Stimulated activated CD8-positive, alpha-beta memory T cell treated with anti-CD3 and anti-CD28 coated beads, Interleukin-7, amount 100 ng/mL, for 1 hour (primary cell): Measurements from ENCODE around the gene MAP2K7.
"Not testable (repeated sequence)": the region's sequence is repeated elsewhere in the genome, so short reads cannot be mapped to it uniquely, and the experiment has no call there.

Source experiments
- DNase-seq, 2 donors: peaks; one replicate each; pipeline ENCODE4 v3.0.0-alpha.2; 2020; ENCODE audit warnings: low read depth in 2 of 2

Gene MAP2K7

DNA sequence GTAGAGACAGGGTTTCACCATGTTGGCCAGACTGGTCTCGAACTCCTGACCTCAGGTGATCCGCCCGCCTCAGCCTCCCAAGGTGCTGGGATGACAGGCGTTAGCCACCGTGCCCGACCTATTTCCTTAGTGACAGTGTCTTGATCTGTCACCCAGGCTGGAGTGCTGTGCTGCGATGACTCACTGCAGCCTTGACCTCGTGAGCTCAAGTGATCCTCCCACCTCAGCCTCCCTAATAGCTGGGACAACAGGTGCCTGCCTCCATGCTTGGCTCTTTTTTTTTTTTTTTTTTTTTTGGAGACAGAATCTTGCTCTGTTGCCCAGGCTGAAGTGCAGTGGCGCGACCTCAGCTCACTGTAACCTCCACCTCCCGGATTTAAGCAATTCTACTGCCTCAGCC lies 26.4 kb downstream of the MAP2K7 start:
- not testable (repeated sequence) for DNase-seq

DNA sequence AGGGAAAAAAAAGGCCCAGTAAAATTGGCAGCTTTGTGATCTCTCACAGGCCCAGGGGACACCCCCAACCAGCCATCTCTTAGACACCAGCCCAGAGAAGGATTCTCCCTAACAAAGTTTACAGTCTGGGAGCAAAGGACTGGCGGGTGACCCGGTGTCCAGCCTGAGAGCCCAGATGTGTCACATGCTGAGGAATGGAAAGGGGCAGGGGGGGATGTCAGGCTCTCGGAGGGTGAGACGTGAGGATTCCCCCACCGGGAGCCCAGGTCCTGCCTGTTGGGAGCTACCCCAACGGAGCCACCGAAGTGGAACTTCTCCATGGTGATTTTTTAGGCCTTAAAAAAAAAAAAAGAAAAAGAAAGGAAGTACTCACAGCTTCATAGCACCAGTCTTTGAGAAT lies 27.1 kb downstream of the MAP2K7 start:
- DNase-seq, result no peak

DNA sequence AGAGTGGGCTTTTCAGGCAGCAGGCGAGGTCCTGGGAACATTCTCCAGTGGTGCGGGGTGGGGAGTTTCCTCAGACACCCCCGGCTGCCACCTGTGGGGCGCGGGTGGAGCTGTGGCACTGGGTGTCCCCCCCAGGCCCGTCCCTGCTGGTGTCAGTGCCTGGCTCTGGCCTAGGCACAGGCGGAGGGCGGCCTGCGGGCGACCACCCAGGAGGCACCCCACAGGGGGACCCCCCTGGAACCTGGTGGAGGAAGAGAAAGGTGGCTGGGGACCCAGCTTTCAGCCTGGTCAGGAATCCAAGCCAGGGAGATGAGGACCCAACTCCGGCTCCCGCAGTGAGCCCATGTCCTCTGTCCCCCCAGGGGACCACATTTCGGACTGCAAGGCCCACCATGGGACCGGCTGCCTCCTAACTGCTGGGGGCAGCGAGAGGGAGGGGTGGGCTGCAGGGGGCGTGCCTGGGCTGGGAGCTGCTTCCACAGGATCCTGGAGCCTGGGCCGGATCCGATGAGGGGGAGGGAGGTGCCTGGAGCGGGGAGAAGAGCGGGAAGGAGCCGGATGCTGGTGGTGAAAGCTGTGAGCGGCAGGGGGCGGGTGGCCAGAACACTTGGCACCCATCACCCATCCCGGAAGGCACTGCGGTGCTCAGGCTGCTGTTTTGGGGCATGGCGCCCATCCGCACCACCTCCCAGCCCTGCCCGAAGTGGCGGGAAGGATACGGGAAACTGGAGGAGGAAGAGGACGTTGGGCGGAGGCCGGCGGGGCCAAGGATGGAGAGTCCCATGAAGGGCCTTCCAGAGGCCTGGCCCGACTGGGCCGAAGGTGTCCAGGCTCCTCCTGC lies 27.8 kb downstream of the MAP2K7 start:
- DNase-seq, result no peak

DNA sequence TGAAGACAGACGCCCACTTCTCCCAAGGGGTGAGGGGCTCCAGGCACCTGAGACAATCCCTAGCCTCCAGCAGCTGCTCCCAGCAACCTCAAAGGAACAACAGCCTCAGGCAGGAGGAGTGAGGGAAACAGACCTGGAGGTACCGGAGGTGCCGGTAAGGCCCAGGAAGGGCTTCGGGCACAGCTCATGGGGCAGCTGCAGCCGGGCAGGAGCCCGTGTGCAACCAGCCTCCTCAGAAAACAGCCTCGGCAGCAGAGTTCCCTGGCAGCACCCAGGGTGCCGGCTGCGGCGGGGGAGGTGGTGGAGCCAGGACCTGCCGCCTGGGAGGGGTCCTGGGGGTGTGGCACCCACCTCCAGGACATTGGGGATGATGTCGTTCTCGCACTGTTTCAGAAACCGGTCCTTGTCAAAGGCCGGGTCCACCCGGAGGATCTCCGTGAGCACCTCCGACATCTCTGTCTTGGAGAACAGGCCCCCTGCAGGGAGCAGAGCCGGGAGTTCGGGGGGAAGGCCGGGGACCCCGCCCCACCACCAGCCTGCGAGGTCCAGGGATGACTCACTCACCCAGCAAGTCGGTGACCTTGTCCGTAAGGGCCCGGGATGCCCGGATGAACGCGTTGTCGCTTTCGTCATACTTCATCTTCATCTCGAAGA lies 28.7 kb downstream of the MAP2K7 start:
- no peak for DNase-seq

DNA sequence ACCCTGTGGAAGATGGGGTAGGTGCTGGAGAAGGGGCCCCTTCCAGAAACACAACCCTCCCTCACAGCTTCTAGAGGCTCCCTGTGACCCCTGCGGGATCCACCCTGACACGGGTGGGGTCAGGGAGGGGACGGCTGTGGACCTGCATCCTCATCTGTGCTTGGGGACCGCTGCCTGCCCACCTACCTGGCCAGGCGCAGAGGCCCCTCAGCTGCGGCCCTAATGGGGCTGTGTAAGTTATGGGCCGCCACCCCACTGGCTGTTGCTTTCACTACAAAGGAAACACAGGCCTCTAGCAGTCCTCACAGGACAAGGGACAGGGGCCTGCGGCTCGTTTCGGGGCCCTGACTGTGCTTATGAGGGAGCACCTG lies 29.2 kb downstream of the MAP2K7 start:
- DNase-seq, result no peak

DNA sequence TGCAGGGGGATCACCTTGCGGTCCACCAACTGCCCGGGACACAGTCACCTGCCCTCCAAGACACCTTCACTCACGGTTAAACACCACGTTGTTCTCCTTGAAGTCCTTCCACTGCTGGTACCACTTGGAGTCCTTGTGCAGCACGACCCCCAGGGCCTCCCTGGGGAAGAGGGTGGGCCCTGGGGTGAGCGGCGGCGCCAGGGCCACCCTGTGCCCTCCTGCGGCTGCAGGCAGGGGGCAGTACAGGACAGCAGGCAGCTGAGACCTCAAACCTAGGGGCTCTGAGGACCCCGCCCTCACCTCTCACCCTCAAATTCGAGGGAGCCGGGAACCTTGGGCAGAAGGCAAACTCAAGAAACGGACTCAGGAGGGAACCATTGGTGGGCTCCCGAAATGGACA lies 29.7 kb downstream of the MAP2K7 start:
- no peak for DNase-seq

DNA sequence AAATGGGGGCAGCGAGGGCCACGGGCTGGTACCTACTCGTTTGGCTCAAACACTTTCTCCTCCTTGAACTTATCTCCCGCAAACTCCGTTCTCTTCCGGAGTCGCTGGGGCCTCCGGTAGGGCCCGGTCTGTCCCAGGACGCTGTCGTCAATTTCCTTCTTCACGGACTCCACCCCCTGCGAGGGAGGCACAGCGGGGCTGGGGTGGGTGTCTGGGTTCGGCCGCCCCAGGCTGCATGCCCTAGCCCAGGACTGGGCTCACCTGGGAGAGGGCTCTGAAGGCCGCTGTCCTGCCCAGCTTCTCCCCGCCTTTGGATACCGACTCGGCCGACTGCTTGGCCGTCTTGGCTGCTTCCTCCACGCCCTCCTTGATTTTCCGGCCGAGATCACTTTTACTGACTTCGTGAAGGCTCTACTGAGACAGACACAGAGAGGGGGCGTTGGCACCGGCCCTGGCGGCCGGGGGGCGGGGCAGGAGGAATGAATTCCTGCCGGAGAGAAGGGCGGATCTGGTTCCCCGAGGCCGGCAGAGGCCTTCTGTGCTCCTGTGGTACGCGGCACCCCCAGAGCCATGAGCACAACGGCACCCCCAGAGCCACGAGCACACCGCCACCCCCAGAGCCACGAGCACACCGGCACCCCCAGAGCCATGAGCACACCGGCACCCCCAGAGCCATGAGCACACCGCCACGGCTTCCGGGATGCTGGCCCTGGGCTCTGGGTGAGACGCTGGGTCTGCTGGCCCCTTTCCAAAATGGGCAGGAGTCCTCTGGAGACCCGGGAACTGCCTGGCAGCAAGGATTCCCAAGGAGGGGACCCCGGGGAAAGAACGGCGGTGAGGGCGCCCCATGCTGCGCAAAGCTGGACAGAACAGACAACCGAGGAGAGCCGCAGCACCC lies 30.4 kb downstream of the MAP2K7 start:
- no peak for DNase-seq

DNA sequence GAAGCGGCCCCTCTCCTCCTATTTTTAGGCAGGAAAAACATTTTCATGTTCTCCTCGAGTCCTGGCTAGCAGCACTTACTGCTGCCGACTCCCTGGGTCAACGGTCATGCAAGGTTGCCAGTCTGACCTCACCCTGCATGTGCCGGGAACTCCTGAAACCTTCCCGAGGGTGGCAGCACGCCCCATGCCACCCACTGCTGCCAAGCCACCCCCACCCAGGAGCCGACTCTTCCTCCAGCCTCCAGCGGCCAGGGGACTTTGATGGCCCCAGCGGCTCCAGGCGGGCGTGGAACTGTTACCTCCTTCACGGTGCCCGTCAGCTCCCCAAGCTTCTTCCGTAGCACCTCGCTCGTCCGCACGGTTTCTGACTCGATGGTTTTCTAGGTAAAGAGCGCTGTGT lies 31.1 kb downstream of the MAP2K7 start:
- no peak for DNase-seq

DNA sequence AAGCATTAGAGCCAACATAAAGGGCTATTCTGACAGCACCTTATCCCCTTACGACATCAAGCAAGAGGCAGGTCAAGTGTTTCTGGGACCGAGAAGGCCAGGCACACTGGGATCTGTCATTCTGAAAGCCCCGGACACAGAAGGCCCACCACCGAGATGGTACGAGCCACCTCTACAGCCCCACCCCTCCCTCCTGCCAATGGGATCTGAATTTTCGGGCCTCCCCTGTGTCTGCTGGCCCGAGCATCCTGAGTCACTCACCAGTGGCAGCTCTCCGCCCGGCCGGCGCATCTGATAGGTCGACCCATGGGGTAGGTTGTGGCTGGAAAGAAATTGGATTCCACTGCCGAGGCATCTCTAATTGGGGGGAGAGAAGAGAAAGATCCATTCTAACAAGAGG lies 37.2 kb downstream of the MAP2K7 start:
- DNase-seq, result no peak

DNA sequence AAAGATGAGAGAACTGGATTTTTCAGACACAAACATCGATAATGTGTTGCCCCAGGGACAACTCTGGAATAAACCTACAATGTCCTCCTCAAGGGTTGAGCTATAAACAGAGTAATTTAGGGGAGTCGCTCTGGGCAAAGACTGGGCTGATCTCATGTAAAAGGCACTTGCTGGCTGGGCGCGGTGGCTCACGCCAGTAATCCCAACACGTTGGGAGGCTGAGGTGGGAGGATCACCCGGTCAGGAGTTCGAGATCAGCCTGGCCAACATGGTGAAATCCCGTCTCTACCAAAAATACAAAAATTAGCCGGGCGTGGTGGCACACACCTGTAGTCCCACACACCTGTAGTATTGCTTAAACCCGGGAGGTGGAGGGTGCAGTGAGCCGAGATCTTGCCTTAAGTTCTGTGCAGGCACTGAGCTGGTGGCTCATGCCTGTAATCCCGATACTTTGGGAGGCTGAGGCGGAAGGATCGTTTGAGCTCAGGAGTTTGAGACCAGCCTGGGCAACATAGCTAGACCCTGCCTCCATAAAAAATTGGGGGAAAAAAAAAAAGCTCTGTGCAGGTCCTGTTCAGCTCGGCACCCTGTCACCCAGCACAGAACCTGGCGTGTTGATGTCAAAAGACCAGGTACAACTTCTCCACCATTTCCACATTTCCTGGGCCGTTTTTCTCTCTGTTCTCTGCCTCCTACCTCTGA lies 38.4 kb downstream of the MAP2K7 start:
- no peak for DNase-seq

DNA sequence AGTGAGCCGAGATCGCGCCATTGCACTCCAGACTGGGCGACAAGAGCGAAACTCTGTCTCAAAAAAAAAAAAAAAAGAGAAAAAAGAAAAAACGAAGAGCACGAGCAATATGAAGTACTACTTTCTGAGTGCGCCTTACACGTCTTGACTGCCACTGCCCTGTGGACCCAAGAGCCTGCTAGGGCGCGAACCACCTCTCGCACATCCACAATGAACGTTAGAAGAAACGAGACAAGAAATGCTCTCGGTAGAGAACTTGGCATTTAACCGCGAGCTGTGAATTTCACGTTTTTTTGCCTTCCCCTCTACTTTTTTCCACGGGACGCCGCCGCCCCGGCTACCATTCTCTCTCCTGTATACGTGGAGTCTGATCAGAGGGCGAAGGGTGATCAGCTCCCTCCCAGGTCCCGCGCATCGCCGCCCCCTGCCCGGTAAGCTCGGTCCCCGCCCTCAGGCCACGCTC lies 39.3 kb downstream of the MAP2K7 start:
- DNase-seq, result no peak

DNA sequence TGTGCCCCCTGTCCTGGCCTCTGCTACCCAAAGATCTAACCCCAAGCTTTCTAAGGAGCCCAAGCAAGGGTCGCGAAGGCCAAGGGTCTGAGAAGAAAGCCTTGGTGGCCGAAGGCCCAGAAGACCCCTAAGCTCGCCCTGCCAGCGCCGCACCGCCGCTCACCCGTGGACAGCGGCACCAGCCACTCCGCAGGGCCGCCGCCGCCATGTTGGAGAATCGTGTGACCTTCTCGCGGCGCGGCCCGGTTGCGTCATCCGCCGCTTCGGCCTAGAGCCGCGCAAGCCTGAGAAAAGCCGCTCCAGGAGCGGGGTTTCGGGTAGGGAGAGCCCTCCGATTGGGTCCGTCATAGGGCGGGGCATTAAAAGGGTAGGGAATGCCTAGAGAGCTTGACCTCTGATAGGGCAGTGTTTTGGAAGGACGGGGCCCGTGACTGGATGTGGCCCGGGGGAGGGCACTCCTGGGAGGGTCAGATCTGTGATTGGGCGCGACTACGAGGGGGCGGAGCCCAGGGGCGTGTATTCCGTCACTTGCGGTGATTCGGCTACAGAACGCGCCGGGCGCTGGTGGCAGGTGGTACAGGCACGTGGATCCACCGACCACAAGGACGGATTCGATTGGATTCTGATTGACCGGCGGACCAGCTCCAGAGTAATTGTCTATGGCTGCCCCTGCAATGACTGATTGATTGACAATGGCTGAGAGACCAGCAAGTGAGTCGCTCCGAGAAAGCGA lies 39.9 kb downstream of the MAP2K7 start, which contains the start of gene TIMM44:
TSS of gene TIMM44 (minus strand) at position 223 of the 733 bp plus-strand sequence. CDS start at position 208, 15 bp downstream.
- peak; percentile 95 for DNase-seq

DNA sequence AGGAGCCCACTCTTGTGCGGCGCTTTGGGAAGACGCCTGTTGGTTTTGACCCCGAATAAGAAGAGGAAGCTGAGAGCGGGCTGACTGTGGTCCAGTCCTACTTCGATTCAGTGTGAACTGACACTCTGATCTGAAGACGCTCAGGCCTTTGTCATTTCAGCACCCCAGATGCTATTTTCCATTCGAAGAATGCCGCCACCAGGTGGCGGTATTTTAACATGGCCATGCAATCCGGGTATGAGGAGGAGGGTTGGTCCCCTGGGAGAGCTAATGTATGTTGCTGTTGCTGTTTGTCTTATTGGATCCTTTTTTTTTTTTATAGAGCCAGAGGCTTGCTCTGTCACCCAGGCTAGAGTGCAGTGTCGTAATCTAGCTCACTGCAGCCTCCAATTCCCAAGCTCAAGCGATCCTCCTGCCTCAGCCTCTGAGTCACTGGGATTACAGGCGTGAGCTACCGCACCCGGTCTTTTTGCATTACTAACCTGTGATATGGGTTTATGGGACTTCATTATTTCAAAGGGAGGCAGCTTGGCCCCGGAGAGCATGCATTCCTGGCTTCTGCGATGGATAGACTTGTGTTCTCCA lies 40.6 kb downstream of the MAP2K7 start:
- peak; percentile 72 for DNase-seq

DNA sequence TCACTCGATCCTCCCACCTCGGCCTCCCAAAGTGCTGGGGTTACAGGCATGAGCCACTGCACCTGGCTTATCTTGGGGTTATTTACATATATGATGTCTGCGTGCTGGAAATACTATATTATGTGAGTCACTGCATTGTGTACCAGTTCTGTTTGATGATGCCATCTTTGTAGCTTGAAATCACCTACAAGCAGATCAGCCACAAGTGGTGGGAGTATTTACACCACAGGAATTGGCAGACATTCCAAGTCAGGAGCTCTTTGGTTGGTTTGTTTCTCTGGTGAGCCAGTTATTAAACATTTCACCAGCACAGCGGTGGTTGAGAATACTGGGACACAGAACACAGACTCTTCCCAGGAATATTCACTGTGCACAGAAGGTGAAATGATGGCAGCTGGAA lies 44.3 kb downstream of the MAP2K7 start:
- no peak for DNase-seq

DNA sequence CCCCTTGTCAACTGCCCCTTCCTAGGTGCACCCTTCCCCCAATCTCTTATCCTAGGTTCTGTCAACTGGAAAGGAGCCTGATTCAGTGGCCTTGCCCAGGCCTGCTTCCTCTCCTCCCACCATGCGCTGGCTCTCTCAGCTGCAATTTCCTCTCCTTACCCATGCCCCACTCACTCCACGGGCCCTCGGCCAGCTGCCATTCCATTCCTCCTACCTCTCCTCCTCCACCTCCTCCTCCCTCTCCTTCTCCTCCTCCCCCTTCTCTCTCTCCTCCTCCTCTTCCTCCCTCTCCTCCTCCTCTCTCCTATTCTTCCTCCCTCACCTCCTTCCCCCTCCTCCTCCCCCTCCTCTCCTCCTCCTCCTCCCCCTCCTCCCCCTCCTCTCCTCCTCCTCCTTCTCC lies 49.4 kb downstream of the MAP2K7 start:
- DNase-seq, result no peak

DNA sequence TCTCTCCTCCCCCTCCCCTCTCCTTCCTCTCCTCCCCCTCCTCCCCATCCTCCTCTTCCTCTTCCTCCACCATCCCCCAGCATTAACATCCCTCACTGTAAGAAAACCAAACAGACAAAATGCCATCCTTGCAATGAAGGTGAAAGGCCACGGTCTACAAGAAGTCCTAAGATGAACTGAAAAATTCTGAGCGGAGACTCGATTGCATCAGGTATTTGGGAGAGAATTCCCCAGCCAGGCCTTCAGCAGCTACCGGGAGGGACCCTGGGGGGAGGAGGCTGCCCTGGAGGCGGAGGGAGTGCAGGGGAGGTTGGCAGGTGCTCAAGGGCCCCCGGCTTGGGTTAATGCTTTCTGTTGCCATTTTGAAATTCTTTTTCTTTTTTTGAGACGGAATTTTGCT lies 49.9 kb downstream of the MAP2K7 start:
- DNase-seq, result no peak

DNA sequence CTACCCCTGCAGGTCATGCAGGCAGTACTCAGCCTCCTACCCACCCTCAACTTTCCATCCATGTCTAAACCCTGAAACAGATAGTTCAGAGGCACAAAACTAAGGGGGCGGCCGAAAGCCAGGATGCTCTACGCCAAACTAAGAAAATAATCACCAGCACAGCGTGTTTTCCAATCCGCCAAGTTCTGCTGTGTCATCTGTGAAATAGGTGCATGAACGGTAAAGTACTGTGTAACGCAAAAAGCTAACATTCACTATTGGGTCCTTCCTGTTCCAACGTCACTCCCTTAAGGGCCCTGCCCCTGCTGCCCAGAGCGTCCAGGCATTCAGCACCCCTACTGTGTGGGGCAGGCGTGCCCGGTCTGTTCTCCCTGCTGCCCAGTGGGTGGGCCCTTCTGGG lies 52.0 kb downstream of the MAP2K7 start:
- DNase-seq, result no peak

DNA sequence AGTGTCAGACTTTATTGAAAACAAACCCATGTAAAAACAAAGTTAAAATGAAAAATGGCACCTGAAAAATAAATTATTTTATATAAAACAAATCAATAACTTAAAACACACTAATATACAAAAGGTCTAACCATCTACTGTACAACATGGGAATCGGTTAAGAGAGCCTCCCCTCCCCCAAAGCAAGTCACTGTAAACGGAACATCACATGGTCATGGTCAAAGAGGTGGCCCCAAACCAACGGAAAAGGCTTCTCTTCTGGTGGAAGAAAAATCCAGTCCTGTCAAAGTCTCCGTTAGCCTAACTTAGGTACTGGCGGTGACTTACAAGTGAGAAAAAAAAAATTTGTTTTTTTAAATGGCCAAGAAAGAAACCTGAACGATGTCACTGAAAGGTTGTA lies 55.5 kb downstream of the MAP2K7 start:
- no peak for DNase-seq

DNA sequence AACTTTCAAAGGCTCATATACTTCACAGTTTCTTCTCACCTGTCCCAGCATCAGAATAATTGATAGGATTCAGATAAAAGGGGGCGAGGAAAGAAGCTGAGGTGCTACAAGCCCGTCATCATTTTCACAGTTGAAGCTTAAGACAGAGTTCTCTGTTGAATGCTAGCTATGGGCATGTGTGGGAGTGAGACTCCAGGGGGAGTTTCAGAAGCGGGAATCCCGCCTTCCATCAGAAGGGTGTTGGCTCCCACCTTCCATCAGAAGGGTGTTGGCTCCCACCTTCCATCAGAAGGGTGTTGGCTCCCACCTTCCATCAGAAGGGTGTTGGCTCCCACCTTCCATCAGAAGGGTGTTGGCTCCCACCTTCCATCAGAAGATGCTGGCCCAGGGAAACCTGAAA lies 57.4 kb downstream of the MAP2K7 start:
- not testable (repeated sequence) for DNase-seq

DNA sequence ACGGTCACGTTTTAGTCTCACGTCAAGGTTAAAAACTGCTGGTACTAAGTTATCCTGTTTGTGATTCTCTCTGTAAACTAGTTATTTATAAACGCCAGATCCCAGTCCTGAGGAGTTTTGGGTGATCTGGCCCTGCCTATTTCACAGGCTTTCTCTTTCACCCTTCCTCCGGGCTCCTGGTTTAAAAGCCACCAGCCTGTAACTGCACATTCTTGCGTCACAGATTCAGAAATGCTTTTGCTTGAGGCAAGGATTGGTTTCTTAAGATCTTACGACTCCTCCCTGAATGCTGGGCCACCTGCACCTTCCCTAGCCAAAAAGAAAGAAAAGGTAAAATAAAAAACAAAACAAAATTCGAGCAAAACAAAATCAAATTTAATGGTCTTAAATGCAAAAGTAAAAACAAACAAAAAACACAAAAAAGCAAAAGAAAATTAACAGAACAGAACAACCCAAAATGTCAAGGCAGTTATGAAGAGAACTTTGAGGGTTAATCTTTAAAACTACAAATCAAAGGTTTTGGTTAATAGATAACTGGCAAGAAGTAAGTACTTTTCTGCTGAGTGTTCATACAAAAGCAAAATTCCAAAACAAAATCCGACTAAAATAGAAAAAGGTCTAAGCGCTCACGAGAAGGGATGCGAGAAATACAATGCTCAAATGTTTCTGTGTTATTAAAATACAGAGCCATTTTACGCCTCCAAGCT lies 58.4 kb downstream of the MAP2K7 start:
- no peak for DNase-seq
